Measurements from ENCODE around the gene APOD.

GRCh38 chr3:195558602-195559001 lies 25.1 kb downstream of the APOD start:
- TF ChIP-seq POLR2AphosphoS5 (IDR thresholded peaks at IDR 0.05; ENCODE audit: low read depth, low read length) (no peak), POLR2A (IDR thresholded peaks at IDR 0.05; ENCODE audit: low read depth, low read length) (no peak), PAX5 (IDR thresholded peaks at IDR 0.05; ENCODE audit: insufficient read depth, low read length, severe bottlenecking) (no peak)
